HUES6 (cell line): Measurements from ENCODE around the gene SEC31A.
A peak's percentile ranks its signal among the peaks of the same experiment; 100 is the strongest.

Experiments used
- H3K27ac ChIP-seq: 2 replicates; pipeline ENCODE4 v1.7.0; 2013; ENCODE audit warnings: low read depth, mild to moderate bottlenecking, low read length, inconsistent platforms
- H3K27me3 ChIP-seq: 2 replicates; pipeline ENCODE4 v1.6.1; 2013; ENCODE audit warnings: low read length; ENCODE audit not compliant: control insufficient read depth, insufficient read depth
- H3K36me3 ChIP-seq: 2 replicates; pipeline ENCODE4 v1.6.1; 2013; ENCODE audit warnings: low read length; ENCODE audit not compliant: control insufficient read depth, insufficient read depth
- H3K4me1 ChIP-seq: 2 replicates; pipeline ENCODE4 v1.6.1; 2013; ENCODE audit warnings: low read length; ENCODE audit not compliant: control insufficient read depth, insufficient read depth
- H3K4me3 ChIP-seq: 2 replicates; pipeline ENCODE4 v1.5.1; 2013; ENCODE audit warnings: low read depth, low read length
- H3K9ac ChIP-seq: one replicate; pipeline ENCODE4 v1.6.1; 2013; ENCODE audit warnings: mild to moderate bottlenecking, low read length
- H3K9me3 ChIP-seq: 2 replicates; pipeline ENCODE4 v1.6.1; 2013; ENCODE audit warnings: low read depth, low read length; ENCODE audit not compliant: control insufficient read depth, insufficient read depth

The SEC31A gene

GRCh38 chr4:82909326-82909725, 18.4 kb upstream of the SEC31A start:
- no peaks in the 10 kb centered on the region for H3K4me1 ChIP-seq
- peaks cover 65% of the 10 kb centered on the region for H3K36me3 ChIP-seq
- H3K27ac ChIP-seq: no peak overlapping the region
- no peaks in the 10 kb centered on the region for H3K9me3 ChIP-seq
- no peak overlapping the region for H3K4me3 ChIP-seq
- H3K27me3 ChIP-seq: no peaks in the 10 kb centered on the region
- H3K9ac ChIP-seq: no peak overlapping the region

DNA sequence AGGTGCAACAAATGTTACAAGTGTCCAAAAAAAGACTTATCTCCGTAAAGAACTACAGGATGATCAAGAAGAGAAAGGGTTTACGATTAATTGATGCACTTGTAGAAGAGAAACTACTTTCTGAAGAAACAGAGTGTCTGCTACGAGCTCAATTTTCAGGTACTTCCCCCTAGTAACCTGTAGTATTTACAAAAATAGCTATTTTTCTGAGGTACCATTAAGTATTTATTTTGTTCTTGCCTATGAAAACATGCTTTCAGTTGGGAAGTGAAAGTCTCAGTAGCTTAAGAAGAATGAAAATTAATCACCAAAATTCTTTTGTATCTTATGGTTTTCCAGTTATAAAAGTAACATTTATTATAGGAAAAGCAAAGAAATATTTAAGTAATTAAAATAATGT, 15.5 kb upstream of the SEC31A start:
- Histone ChIP-seq H3K36me3 (peaks cover 60% of the 10 kb centered on the region), H3K9ac (no peak overlapping the region), H3K27me3 (no peaks in the 10 kb centered on the region), H3K4me3 (no peak overlapping the region), H3K4me1 (no peaks in the 10 kb centered on the region), H3K27ac (no peak overlapping the region), H3K9me3 (no peaks in the 10 kb centered on the region)

DNA sequence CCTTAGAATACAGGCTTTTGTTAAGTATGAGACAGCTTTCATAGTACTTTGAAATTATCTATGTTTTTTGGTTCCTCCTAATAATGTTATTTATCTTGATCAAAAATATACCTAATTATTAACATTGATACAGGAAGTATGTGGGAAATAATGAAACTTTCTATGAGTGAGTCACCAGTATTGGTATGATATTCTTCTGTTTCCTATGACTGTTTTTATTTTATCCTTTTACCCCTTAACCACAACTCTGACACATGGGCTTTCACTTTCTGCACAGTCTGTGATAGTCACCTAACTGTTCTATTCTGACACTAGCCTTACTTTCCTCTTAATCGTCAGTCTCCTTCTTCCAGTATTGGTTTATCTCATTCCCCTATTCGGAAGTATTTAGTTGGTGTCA, 14.3 kb upstream of the SEC31A start:
- no peaks in the 10 kb centered on the region for H3K9me3 ChIP-seq
- H3K9ac ChIP-seq: no peak overlapping the region
- H3K4me1 ChIP-seq: no peaks in the 10 kb centered on the region
- no peaks in the 10 kb centered on the region for H3K27me3 ChIP-seq
- H3K27ac ChIP-seq: no peak overlapping the region
- no peak overlapping the region for H3K4me3 ChIP-seq
- peaks cover 53% of the 10 kb centered on the region for H3K36me3 ChIP-seq

GRCh38 chr4:82903737-82904136, 12.8 kb upstream of the SEC31A start:
- Histone ChIP-seq H3K36me3 (peaks cover 50% of the 10 kb centered on the region), H3K4me1 (no peaks in the 10 kb centered on the region), H3K27ac (no peak overlapping the region), H3K4me3 (no peak overlapping the region), H3K27me3 (no peaks in the 10 kb centered on the region), H3K9me3 (no peaks in the 10 kb centered on the region), H3K9ac (no peak overlapping the region)

DNA sequence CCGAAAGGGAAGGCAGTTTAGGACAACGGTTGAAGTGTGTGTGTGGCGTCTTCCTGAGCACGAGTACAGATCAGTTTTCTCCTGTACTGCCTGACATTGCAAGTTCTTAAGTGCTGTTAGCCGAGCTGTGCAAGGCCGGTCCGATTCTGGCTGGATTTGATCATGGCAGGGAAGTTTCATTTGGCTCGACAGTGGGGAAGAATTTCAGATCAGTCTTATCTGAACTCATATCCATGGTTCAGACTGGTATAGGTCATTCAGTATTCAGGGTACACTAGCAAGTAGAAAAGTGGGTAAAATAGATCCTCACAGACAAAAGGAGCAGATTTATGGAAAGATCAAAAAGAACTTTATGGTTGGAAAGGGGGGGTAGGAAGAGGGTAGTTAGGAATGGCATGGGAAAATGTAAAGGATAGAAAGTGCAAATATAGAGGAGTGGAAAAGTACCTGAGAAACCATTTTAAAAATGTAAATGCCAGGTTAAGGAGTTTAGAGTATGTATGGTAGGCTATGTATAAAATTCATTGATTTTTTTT, 10.3 kb upstream of the SEC31A start:
- peak overlapping the region; percentile 89 for H3K4me3 ChIP-seq
- peaks cover 51% of the 10 kb centered on the region for H3K36me3 ChIP-seq
- peak overlapping the region; percentile 81; the same call in 1 of the 2 replicates for H3K27ac ChIP-seq
- no peaks in the 10 kb centered on the region for H3K9me3 ChIP-seq
- peak overlapping the region; percentile 95 for H3K9ac ChIP-seq
- H3K4me1 ChIP-seq: peaks cover 3% of the 10 kb centered on the region; the same call in 1 of the 2 replicates
- H3K27me3 ChIP-seq: no peaks in the 10 kb centered on the region

DNA sequence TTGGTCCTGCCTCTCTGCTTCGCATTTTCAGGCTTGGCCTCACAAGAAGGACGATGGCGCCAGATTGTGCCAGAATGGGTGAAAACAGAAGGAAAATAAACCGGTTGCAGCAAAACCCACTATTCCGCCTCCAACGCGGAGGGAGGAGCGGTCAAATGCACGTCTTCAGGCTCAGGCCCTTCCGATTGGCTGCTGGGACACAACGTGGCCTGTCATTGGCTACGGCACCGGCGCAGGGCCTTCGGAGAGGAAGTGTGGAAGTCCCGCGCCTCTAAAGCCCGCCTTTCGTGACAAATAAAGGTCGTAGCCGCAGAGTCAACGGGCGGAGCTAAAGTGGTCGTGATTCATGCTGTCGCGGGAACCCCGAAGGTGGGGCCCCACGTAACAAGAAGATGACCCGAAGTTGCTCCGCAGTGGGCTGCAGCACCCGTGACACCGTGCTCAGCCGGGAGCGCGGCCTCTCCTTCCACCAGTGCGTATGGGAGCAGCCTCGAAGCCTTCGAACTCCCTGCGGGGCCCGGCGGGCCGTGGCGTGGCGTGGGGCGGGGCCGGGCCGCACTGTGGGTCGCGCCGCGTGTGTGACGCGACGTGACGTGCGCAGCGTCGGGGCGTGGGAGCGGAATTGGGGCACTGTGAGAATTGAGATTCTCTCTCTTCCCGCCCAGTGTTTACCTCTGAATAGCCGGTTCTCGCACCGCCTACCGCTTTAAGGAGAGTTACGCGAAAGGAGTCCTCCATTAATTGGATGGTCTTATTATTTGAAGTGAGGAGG, 9.6 kb upstream of the SEC31A start, which contains the start of gene THAP9:
Gene THAP9, plus strand, starts transcription at position 325 of the 772 bp plus-strand sequence. Its CDS starts 68 bp downstream, at position 393.
- Histone ChIP-seq H3K27me3 (no peaks in the 10 kb centered on the region), H3K27ac (peak within 1 kb of the TSS; percentile 81), H3K4me3 (peak within 1 kb of the TSS; percentile 89), H3K9ac (peak within 1 kb of the TSS; percentile 95), H3K36me3 (peaks cover 51% of the 10 kb centered on the region), H3K4me1 (peaks cover 3% of the 10 kb centered on the region; the same call in 1 of the 2 replicates), H3K9me3 (no peaks in the 10 kb centered on the region)

- peaks cover 51% of the 10 kb centered on the region for H3K36me3 ChIP-seq
- peak overlapping the region; percentile 95 for H3K9ac ChIP-seq
- no peaks in the 10 kb centered on the region for H3K27me3 ChIP-seq
- H3K4me1 ChIP-seq: peaks cover 3% of the 10 kb centered on the region; the same call in 1 of the 2 replicates
- no peaks in the 10 kb centered on the region for H3K9me3 ChIP-seq
- H3K4me3 ChIP-seq: peak overlapping the region; percentile 89
- peak overlapping the region; percentile 65 for H3K27ac ChIP-seq
Observed at GRCh38 chr4:82900066-82900410, 9.1 kb upstream of the SEC31A start.

GRCh38 chr4:82899374-82900065, 8.6 kb upstream of the SEC31A start:
- H3K4me1 ChIP-seq: peaks cover 3% of the 10 kb centered on the region; the same call in 1 of the 2 replicates
- H3K9me3 ChIP-seq: no peaks in the 10 kb centered on the region
- H3K27ac ChIP-seq: peak overlapping the region; percentile 65
- H3K36me3 ChIP-seq: peaks cover 56% of the 10 kb centered on the region
- peak overlapping the region; percentile 95 for H3K9ac ChIP-seq
- H3K27me3 ChIP-seq: no peaks in the 10 kb centered on the region
- peak overlapping the region; percentile 89 for H3K4me3 ChIP-seq

- H3K4me1 ChIP-seq: peaks cover 3% of the 10 kb centered on the region; the same call in 1 of the 2 replicates
- peak overlapping the region; percentile 89 for H3K4me3 ChIP-seq
- peak overlapping the region; percentile 95 for H3K9ac ChIP-seq
- H3K36me3 ChIP-seq: peaks cover 63% of the 10 kb centered on the region
- no peaks in the 10 kb centered on the region for H3K27me3 ChIP-seq
- H3K27ac ChIP-seq: no peak overlapping the region
- H3K9me3 ChIP-seq: no peaks in the 10 kb centered on the region
Observed at GRCh38 chr4:82898322-82899243, 7.6 kb upstream of the SEC31A start.

- no peak overlapping the region for H3K9ac ChIP-seq
- H3K4me3 ChIP-seq: no peak overlapping the region
- peaks cover 74% of the 10 kb centered on the region for H3K36me3 ChIP-seq
- H3K27me3 ChIP-seq: no peaks in the 10 kb centered on the region
- H3K9me3 ChIP-seq: no peaks in the 10 kb centered on the region
- no peak overlapping the region for H3K27ac ChIP-seq
- H3K4me1 ChIP-seq: peaks cover 3% of the 10 kb centered on the region; the same call in 1 of the 2 replicates
Observed at GRCh38 chr4:82896755-82897154, 5.8 kb upstream of the SEC31A start.
